K562 (cell line): ENCODE data around the gene TESK2. TPM values are rescaled to one million over a fixed set of nuclear protein-coding genes. Genes with fewer than 3 reads are reported as not detected.

Source experiments
- JUNB ChIP-seq: fragments of 450-650 bp; formaldehyde crosslinking; conservative IDR thresholded peaks from 2 replicates; pipeline ENCODE4 v1.4.0; 2020; ENCODE audit warnings: mild to moderate bottlenecking
- PTTG1 ChIP-seq: fragments of 450-650 bp; IDR thresholded peaks from 2 replicates; pipeline ENCODE4 v1.6.1; 2016; ENCODE audit warnings: low read depth, mild to moderate bottlenecking, missing genetic modification characterization, missing compliant biosample characterization
- ZNF143 ChIP-seq: sonication (generic); formaldehyde crosslinking; IDR thresholded peaks from 2 replicates; pipeline ENCODE4 v1.9.0; 2022; ENCODE audit warnings: mild to moderate bottlenecking, missing genetic modification reagents
- ZNF318 ChIP-seq, 2 experiments: fragments of 450-650 bp; IDR thresholded peaks; 2 replicates each; pipeline ENCODE4 v1.6.1; 2016; ENCODE audit warnings: mild to moderate bottlenecking in 2 of 2, borderline replicate concordance in 1 of 2, low read depth in 1 of 2, moderate library complexity in 1 of 2
- polyA plus RNA-seq, 8 experiments: library from polyadenylated mRNA; depleted of rRNA in 4 of 8; stranded (reverse) in 5 of 8; unstranded in 3 of 8; fragments of >200 nt; fragmentation: Nextera tagmentation in 2 of 8; fragmentation: Illumina TruSeq in 1 of 8; extraction: Ambion mirVana in 2 of 8; extraction: Trizol in 1 of 8; gene quantifications; 2 replicates each; pipeline versions ENCODE4 v1.2.1 to v1.2.3, GENCODE V29; 2011 to 2014; ENCODE audit warnings: inconsistent platforms in 1 of 8, missing spikeins in 1 of 8
- total RNA-seq, 7 experiments: library from RNA; depleted of rRNA in 6 of 7; stranded (reverse); fragments of >200 nt in 6 of 7; fragmentation: Illumina TruSeq in 2 of 7; extraction: Trizol in 2 of 7; gene quantifications; 2 replicates each; pipeline versions ENCODE4 v1.2.1 to v1.2.3, GENCODE V29; 2011 to 2021; ENCODE audit warnings: low replicate concordance in 1 of 7
- TF ChIP-seq, protein P1 (sequence below): fragments of 450-650 bp; IDR thresholded peaks from 2 replicates; pipeline ENCODE4 v1.6.1; 2017; ENCODE audit warnings: mild to moderate bottlenecking, moderate library complexity
- TF ChIP-seq, protein P2 (sequence below), 2 experiments: fragments of 450-650 bp; IDR thresholded peaks; 2 replicates each; pipeline ENCODE4 v1.6.1; 2018; ENCODE audit warnings: mild to moderate bottlenecking in 2 of 2, low read depth in 1 of 2; ENCODE audit not compliant: partially characterized antibody in 2 of 2
- TF ChIP-seq, protein P3 (sequence below), 2 experiments: fragments of 450-650 bp; IDR thresholded peaks; 2 replicates each; pipeline ENCODE4 v1.6.1; 2016
- TF ChIP-seq, protein P4 (sequence below): fragments of 450-650 bp; formaldehyde crosslinking; IDR thresholded peaks from 2 replicates; pipeline ENCODE4 v1.4.0; 2020; ENCODE audit warnings: mild to moderate bottlenecking, mixed read lengths

Gene TESK2
- total and polyA plus RNA-seq, 9 of the 15 experiments (the other 6 are each of a cell fraction or from before 2014, with no cell fraction given): 1.6 to 5.3 (median 3.7) TPM

DNA sequence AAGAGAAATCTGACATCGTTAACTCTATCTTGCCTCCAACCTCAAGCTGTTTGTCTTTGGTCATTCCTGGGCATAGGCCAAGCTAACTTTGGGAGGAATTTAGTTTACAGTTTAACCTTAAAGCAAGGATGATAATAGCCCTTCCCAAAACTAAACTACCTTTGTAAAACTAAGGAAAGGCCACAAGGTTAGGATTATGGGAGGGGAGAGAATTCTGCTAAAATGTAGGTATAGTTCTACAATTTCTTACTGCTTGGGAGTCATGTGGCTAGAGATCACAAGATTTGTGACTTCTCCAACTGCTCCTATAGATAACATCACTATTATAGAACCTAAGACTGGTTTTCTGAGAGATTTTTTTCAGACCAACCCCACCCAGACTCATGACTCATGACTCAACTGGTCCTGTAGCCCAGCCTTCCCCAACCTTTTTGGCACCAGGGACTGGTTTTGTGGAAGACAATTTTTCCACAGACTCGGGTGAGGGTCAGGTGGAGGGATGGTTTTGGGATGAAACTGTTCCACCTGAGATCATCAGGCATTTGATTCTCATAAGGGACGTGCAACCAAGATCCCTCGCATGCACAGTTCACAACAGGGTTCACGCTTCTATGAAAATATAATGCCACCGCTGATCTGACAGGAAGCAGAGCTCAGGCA, 80.0 kb downstream of the TESK2 start (continued):
- TF ChIP-seq, protein P1, sequence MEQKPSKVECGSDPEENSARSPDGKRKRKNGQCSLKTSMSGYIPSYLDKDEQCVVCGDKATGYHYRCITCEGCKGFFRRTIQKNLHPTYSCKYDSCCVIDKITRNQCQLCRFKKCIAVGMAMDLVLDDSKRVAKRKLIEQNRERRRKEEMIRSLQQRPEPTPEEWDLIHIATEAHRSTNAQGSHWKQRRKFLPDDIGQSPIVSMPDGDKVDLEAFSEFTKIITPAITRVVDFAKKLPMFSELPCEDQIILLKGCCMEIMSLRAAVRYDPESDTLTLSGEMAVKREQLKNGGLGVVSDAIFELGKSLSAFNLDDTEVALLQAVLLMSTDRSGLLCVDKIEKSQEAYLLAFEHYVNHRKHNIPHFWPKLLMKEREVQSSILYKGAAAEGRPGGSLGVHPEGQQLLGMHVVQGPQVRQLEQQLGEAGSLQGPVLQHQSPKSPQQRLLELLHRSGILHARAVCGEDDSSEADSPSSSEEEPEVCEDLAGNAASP: no peak
- TF ChIP-seq, protein P2, sequence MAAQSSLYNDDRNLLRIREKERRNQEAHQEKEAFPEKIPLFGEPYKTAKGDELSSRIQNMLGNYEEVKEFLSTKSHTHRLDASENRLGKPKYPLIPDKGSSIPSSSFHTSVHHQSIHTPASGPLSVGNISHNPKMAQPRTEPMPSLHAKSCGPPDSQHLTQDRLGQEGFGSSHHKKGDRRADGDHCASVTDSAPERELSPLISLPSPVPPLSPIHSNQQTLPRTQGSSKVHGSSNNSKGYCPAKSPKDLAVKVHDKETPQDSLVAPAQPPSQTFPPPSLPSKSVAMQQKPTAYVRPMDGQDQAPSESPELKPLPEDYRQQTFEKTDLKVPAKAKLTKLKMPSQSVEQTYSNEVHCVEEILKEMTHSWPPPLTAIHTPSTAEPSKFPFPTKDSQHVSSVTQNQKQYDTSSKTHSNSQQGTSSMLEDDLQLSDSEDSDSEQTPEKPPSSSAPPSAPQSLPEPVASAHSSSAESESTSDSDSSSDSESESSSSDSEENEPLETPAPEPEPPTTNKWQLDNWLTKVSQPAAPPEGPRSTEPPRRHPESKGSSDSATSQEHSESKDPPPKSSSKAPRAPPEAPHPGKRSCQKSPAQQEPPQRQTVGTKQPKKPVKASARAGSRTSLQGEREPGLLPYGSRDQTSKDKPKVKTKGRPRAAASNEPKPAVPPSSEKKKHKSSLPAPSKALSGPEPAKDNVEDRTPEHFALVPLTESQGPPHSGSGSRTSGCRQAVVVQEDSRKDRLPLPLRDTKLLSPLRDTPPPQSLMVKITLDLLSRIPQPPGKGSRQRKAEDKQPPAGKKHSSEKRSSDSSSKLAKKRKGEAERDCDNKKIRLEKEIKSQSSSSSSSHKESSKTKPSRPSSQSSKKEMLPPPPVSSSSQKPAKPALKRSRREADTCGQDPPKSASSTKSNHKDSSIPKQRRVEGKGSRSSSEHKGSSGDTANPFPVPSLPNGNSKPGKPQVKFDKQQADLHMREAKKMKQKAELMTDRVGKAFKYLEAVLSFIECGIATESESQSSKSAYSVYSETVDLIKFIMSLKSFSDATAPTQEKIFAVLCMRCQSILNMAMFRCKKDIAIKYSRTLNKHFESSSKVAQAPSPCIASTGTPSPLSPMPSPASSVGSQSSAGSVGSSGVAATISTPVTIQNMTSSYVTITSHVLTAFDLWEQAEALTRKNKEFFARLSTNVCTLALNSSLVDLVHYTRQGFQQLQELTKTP (IDR thresholded peaks at IDR 0.05; ENCODE audit: low read depth in 1 of 2, partially characterized antibody in 2 of 2): peak in 1 of 2 experiments; percentile 33
- TF ChIP-seq PTTG1: no peak
- TF ChIP-seq, protein P3, sequence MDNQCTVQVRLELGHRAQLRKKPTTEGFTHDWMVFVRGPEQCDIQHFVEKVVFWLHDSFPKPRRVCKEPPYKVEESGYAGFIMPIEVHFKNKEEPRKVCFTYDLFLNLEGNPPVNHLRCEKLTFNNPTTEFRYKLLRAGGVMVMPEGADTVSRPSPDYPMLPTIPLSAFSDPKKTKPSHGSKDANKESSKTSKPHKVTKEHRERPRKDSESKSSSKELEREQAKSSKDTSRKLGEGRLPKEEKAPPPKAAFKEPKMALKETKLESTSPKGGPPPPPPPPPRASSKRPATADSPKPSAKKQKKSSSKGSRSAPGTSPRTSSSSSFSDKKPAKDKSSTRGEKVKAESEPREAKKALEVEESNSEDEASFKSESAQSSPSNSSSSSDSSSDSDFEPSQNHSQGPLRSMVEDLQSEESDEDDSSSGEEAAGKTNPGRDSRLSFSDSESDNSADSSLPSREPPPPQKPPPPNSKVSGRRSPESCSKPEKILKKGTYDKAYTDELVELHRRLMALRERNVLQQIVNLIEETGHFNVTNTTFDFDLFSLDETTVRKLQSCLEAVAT (IDR thresholded peaks at IDR 0.05): no peak
- 0 out of 2 replicates have a peak, but pooled peaks have one; percentile 37 for TF ChIP-seq JUNB
- TF ChIP-seq, protein P4, sequence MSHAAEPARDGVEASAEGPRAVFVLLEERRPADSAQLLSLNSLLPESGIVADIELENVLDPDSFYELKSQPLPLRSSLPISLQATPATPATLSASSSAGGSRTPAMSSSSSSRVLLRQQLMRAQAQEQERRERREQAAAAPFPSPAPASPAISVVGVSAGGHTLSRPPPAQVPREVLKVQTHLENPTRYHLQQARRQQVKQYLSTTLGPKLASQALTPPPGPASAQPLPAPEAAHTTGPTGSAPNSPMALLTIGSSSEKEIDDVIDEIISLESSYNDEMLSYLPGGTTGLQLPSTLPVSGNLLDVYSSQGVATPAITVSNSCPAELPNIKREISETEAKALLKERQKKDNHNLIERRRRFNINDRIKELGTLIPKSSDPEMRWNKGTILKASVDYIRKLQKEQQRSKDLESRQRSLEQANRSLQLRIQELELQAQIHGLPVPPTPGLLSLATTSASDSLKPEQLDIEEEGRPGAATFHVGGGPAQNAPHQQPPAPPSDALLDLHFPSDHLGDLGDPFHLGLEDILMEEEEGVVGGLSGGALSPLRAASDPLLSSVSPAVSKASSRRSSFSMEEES (CRISPR knock-in tag): peak; percentile 70
- no peak for TF ChIP-seq ZNF143
- no peak; a peak in 1 of 4 replicates for TF ChIP-seq ZNF318 (IDR thresholded peaks at IDR 0.05; ENCODE audit: borderline replicate concordance in 1 of 2, low read depth in 1 of 2)
